ENCODE results near the gene MRPL49. TPM values are rescaled to one million over a fixed set of nuclear protein-coding genes. Genes with fewer than 3 reads are reported as not detected.

The MRPL49 gene
- total RNA-seq, 4 donors from 2014 or later = 48.0 to 68.5 (median 61.7) TPM

DNA sequence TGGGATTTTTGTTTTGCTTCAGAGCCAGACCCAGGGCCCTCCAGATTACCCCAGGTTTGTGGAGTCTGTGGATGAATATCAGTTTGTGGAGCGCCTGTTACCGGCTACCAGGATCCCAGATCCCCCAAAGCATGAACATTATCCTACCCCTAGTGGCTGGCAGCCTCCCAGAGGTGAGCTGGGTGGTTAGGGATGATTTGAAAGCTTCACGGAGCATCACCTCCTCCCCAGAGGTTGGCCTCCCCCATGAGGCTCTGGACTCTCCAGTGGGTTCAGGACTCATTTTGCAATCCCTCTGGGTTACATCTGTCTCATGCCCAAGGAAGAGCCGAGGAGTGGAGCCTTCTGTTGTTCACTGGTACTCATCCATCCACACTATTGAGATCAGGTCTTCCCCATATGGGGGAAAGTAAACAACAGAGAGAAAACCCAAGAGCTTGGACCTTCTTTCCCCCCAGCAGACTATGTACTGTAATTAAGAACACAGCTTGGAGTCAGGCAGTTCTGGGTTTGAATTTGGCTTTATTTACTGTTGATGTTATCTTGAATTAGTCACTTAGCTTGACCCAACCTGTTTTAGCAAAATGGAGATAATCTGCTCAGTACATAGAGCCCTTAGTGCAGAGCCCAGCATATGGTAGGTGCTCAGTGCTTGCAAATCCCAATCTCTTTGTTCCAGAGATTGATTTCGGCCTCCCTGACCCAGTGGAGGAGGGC lies 2.5 kb downstream of the MRPL49 start:
- WGBS = 97% methylated on average over 3 of the region's 5 CpGs
- peak in 1 of 2 donors; percentile 50 for DNase-seq (ENCODE audit: low spot score in 2 of 2)
- Histone ChIP-seq H3K36me3 (peaks cover 62% of the 10 kb centered on the region), H3K27me3 (no peaks in the 10 kb centered on the region), H3K4me3 (no peak overlapping the region), H3K9me3 (no peaks in the 10 kb centered on the region), H3K4me1 (peaks cover 38% of the 10 kb centered on the region), H3K27ac (no peak overlapping the region)
- TF ChIP-seq, protein P1, sequence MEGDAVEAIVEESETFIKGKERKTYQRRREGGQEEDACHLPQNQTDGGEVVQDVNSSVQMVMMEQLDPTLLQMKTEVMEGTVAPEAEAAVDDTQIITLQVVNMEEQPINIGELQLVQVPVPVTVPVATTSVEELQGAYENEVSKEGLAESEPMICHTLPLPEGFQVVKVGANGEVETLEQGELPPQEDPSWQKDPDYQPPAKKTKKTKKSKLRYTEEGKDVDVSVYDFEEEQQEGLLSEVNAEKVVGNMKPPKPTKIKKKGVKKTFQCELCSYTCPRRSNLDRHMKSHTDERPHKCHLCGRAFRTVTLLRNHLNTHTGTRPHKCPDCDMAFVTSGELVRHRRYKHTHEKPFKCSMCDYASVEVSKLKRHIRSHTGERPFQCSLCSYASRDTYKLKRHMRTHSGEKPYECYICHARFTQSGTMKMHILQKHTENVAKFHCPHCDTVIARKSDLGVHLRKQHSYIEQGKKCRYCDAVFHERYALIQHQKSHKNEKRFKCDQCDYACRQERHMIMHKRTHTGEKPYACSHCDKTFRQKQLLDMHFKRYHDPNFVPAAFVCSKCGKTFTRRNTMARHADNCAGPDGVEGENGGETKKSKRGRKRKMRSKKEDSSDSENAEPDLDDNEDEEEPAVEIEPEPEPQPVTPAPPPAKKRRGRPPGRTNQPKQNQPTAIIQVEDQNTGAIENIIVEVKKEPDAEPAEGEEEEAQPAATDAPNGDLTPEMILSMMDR (IDR thresholded peaks at IDR 0.05) = no peak
- TF ChIP-seq POLR2A (IDR thresholded peaks at IDR 0.05) (no peak), POLR2AphosphoS5 (IDR thresholded peaks at IDR 0.05) (no peak), EP300 (IDR thresholded peaks at IDR 0.05) (no peak)

DNA sequence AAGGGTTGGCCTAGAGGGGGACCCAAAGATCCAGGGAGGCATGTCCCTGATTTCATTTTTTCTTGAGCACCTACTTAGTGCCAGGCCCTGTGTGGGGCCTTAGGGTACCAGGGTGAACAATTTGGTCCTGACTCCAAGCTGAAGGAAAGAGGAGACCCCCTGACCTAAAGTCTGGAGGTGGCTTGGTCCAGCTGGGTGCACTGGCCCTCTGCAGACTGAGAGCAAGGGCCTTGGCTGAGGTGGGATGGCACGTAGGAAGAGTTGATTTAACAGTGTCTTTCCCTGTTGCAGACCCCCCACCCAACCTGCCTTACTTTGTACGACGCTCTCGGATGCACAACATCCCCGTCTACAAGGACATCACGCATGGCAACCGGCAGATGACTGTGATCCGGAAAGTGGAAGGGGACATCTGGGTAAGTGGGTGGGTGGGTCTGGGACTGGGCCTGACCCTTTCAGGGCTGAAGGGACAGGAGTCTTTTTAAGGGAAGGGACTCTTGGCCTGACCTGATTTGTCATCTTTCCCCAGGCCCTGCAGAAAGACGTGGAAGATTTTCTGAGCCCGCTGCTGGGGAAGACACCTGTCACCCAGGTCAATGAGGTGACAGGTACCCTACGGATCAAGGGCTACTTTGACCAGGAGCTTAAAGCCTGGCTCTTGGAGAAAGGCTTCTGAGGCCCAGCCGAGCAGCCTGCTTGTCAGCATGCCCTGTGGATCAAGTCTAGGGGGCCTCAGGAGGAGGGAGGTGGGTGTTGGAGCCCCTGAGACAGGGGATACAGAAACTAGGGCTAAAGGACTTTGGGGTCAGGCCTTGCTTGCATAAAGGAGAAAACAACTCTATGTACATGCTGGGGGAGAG lies 3.3 kb downstream of the MRPL49 start:
- Histone ChIP-seq H3K4me1 (peaks cover 33% of the 10 kb centered on the region), H3K27me3 (no peaks in the 10 kb centered on the region), H3K9me3 (no peaks in the 10 kb centered on the region), H3K27ac (no peak overlapping the region), H3K4me3 (no peak overlapping the region), H3K36me3 (peaks cover 62% of the 10 kb centered on the region)
- TF ChIP-seq POLR2A (IDR thresholded peaks at IDR 0.05) (no peak), EP300 (IDR thresholded peaks at IDR 0.05) (no peak), POLR2AphosphoS5 (IDR thresholded peaks at IDR 0.05) (no peak)
- TF ChIP-seq, protein P1 (IDR thresholded peaks at IDR 0.05) = no peak
- DNase-seq (ENCODE audit: low spot score in 2 of 2) = peak in 1 of 2 donors; percentile 49
- 91% methylated on average over 12 of the region's 12 CpGs for WGBS

DNA sequence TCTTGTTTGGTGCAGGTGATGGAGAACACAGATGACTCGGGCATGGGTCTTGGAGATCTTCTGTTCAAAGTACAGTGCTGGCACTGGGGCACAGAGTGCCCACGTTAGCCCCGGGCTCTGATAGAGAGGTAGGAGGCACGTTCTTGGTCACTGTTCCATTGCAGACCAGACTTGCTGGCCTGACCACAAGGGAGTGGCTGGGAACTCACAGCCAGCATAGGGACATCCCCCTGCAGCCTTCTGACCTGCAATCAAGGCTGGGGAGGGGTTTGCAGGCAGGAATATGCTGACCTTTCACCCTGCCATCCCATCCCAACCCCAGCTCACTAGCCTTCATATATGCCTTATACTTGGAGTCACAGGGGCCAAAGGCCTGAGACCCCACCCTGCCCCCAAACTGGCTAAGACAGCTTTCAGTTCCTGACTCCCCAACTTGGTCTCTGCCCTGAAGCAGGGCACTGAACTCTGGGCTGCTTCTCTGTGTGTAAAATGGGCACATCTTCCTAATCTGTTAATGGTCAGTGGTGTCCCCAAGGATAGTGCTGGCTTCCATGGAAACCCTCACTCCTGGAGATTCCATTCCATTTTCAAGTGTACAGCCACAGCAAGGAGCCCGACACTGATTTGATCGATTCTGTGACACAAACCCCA lies 4.6 kb downstream of the MRPL49 start:
- Histone ChIP-seq H3K36me3 (peaks cover 73% of the 10 kb centered on the region), H3K4me1 (peaks cover 25% of the 10 kb centered on the region), H3K9me3 (no peaks in the 10 kb centered on the region), H3K27me3 (no peaks in the 10 kb centered on the region), H3K27ac (no peak overlapping the region), H3K4me3 (no peak overlapping the region)
- peak in 1 of 2 donors; percentile 46 for DNase-seq (ENCODE audit: low spot score in 2 of 2)
- WGBS = 71% methylated on average over 3 of the region's 6 CpGs
- TF ChIP-seq POLR2AphosphoS5 (IDR thresholded peaks at IDR 0.05) (no peak), EP300 (IDR thresholded peaks at IDR 0.05) (no peak), POLR2A (IDR thresholded peaks at IDR 0.05) (no peak)
- TF ChIP-seq, protein P1 (IDR thresholded peaks at IDR 0.05) = no peak

DNA sequence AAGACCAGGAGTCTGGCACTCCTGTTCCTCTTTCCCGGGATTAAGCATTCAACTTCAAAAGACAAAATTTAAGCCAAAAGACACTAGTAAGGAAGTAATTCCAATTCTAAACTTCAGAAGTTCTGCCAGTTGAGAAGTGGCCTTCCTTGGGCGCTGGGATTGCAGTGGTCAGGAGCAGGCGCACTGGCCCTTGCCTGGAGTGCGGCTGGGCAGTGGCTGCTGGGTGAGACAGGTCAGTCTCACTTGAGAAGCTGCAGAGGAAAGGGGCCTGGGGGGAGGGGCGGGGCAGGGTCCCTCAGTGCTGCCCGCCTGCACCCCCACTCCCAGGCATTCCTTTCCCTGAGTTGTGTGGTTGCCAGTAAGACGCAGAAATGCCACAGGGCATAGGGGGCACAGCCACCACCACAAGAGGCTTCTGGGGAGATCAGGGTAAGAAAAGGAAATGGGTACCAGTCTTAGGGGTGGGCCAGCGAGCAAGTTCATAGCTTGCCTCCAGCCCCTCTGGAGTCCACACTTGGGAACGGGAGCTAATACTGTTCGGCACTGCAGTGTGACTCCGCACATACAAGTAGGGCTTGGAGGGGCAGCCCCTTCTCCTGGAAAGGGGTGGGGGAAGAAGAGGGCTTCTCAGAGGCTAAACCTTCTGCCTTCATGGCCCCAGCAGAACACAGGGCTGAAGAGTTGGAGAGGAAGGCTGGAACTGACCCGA lies 5.5 kb downstream of the MRPL49 start:
- Histone ChIP-seq H3K9me3 (no peaks in the 10 kb centered on the region), H3K27me3 (no peaks in the 10 kb centered on the region), H3K4me1 (peaks cover 28% of the 10 kb centered on the region), H3K4me3 (no peak overlapping the region), H3K36me3 (peaks cover 80% of the 10 kb centered on the region), H3K27ac (no peak overlapping the region)
- TF ChIP-seq POLR2A (IDR thresholded peaks at IDR 0.05) (no peak), EP300 (IDR thresholded peaks at IDR 0.05) (no peak), POLR2AphosphoS5 (IDR thresholded peaks at IDR 0.05) (no peak)
- TF ChIP-seq, protein P1 (IDR thresholded peaks at IDR 0.05) = no peak
- peak in 1 of 2 donors; percentile 52 for DNase-seq (ENCODE audit: low spot score in 2 of 2)
- 76% methylated on average over 9 of the region's 12 CpGs for WGBS
